Measurements from ENCODE around the gene ACOT4. TPM values are rescaled to one million over a fixed set of nuclear protein-coding genes. Genes with fewer than 3 reads are reported as not detected.

Gene ACOT4
- total RNA-seq, 1 experiment from 2014 or later, result 5.1 TPM

DNA sequence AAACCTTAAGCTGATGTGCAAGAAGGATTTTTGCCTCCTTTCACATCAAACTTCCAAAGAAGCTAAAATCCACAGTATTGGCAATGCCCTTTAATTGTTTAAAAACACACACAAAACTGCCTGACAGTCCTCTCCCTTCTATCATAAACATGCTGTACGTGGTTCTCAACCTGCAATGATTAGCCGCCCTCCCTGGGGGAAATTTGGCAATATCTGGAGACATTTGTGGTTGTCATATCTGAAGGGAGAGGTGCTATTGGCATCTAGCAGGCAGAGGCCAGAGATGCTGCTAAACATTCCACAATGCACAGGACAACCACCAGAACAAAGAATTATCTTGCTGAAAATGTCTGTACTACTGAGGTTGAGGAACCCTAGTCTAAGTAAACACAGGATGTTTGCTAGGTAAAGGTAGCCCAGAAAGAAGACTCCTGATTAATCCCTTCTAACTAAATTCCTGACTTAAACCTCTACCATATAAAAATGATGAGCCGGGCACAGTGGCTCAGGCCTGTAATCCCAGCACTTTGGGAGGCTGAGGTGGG lies 21.8 kb downstream of the ACOT4 start:
- Histone ChIP-seq H3K9me3 (ENCODE audit: low read length) (no peaks in the 10 kb centered on the region), H3K27me3 (ENCODE audit: low read length) (no peaks in the 10 kb centered on the region), H3K9me2 (replicated peaks; ENCODE audit: low read length) (no peaks in the 10 kb centered on the region), H3K4me3 (ENCODE audit: low read length) (peak overlapping the region; percentile 83), H3K4me2 (ENCODE audit: low read length) (peak overlapping the region; percentile 70), H3K9ac (ENCODE audit: low read length) (peak overlapping the region; percentile 48; the same call in 1 of the 2 replicates), H3K79me2 (ENCODE audit: low read length) (no peaks in the 10 kb centered on the region), H3K36me3 (ENCODE audit: low read depth, low read length) (no peaks in the 10 kb centered on the region), H4K20me1 (ENCODE audit: low read length) (no peaks in the 10 kb centered on the region), H2AFZ (ENCODE audit: low read length) (peak overlapping the region; percentile 85), H3K4me1 (ENCODE audit: insufficient read depth, low read length) (peaks cover 13% of the 10 kb centered on the region), H3F3A (ENCODE audit: low read length, unreplicated experiment) (no peaks in the 10 kb centered on the region), H3K27ac (ENCODE audit: low read length) (peak overlapping the region; percentile 11; the same call in 1 of the 2 replicates)
- ChIA-PET POLR2A (ENCODE audit: unreplicated experiment) (no interaction called here), CTCF (interaction anchor here (0.6 kb wide), 2 partner anchors 25 to 102 kb away, joined by 3 to 4 read pairs; no protein-coding TSS in a partner anchor)
- DNase-seq (peak; percentile 67), ATAC-seq (peak; percentile 53)
- TF ChIP-seq EZH2phosphoT487 (IDR thresholded peaks at IDR 0.05; ENCODE audit: borderline replicate concordance, low read length) (no peak), EZH2 (IDR thresholded peaks at IDR 0.05; ENCODE audit: low read length, unreplicated experiment) (no peak)
- TF ChIP-seq, protein P1, sequence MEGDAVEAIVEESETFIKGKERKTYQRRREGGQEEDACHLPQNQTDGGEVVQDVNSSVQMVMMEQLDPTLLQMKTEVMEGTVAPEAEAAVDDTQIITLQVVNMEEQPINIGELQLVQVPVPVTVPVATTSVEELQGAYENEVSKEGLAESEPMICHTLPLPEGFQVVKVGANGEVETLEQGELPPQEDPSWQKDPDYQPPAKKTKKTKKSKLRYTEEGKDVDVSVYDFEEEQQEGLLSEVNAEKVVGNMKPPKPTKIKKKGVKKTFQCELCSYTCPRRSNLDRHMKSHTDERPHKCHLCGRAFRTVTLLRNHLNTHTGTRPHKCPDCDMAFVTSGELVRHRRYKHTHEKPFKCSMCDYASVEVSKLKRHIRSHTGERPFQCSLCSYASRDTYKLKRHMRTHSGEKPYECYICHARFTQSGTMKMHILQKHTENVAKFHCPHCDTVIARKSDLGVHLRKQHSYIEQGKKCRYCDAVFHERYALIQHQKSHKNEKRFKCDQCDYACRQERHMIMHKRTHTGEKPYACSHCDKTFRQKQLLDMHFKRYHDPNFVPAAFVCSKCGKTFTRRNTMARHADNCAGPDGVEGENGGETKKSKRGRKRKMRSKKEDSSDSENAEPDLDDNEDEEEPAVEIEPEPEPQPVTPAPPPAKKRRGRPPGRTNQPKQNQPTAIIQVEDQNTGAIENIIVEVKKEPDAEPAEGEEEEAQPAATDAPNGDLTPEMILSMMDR (conservative IDR thresholded peaks at IDR 0.05; ENCODE audit: low read depth, low read length), result no peak
- intact Hi-C loops (cut with micrococcal nuclease), result loop anchor here (5.0 kb wide), 1 partner anchor 121 kb away; the partner anchor contains the start of gene RIOX1
- no TSS peak for BruUV-seq (replicated peaks)

DNA sequence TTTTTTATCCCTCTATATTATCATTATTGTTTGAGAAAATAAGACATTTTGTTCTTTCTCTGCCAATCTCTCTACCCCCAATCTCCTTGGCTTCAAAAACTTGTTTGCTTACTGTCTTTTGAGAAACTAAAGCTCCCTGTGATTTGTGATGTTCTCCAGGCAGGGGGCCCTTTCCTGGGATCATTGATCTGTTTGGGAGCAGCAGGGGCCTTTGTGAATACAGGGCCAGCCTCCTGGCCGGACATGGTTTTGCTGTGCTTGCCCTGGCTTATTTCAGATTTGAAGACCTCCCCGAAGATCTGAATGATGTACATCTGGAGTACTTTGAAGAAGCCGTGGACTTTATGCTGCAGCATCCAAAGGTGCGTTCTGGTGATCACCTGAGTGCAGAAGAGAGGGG lies 25.2 kb downstream of the ACOT4 start:
- Histone ChIP-seq H3K27ac (ENCODE audit: low read length) (no peak overlapping the region), H4K20me1 (ENCODE audit: low read length) (no peaks in the 10 kb centered on the region), H2AFZ (ENCODE audit: low read length) (no peak overlapping the region), H3K9me3 (ENCODE audit: low read length) (no peaks in the 10 kb centered on the region), H3F3A (ENCODE audit: low read length, unreplicated experiment) (no peaks in the 10 kb centered on the region), H3K4me3 (ENCODE audit: low read length) (no peak overlapping the region), H3K4me2 (ENCODE audit: low read length) (no peak overlapping the region), H3K36me3 (ENCODE audit: low read depth, low read length) (no peaks in the 10 kb centered on the region), H3K9me2 (replicated peaks; ENCODE audit: low read length) (no peaks in the 10 kb centered on the region), H3K9ac (ENCODE audit: low read length) (no peak overlapping the region), H3K79me2 (ENCODE audit: low read length) (no peaks in the 10 kb centered on the region), H3K4me1 (ENCODE audit: insufficient read depth, low read length) (peaks cover 13% of the 10 kb centered on the region), H3K27me3 (ENCODE audit: low read length) (no peaks in the 10 kb centered on the region)
- intact Hi-C loops (cut with micrococcal nuclease), result no loop called here
- ChIA-PET CTCF (no interaction called here), POLR2A (ENCODE audit: unreplicated experiment) (no interaction called here)
- ATAC-seq, result no peak
- no peak for DNase-seq
- TF ChIP-seq EZH2 (IDR thresholded peaks at IDR 0.05; ENCODE audit: low read length, unreplicated experiment) (no peak), EZH2phosphoT487 (IDR thresholded peaks at IDR 0.05; ENCODE audit: borderline replicate concordance, low read length) (no peak)
- TF ChIP-seq, protein P1 (conservative IDR thresholded peaks at IDR 0.05; ENCODE audit: low read depth, low read length), result no peak
- no TSS peak for BruUV-seq (replicated peaks)

DNA sequence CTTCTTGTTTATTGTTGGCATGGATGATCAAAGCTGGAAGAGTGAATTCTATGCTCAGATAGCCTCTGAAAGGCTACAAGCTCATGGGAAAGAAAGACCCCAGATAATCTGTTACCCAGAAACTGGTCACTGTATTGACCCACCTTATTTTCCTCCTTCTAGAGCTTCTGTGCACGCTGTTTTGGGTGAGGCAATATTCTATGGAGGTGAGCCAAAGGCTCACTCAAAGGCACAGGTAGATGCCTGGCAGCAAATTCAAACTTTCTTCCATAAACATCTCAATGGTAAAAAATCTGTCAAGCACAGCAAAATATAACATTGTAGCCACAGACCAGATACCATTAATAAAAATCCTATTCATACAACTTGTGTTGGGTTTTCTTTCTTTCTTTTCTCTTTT lies 27.9 kb downstream of the ACOT4 start:
- H3K27ac ChIP-seq (ENCODE audit: low read length), result no peak overlapping the region
- BruUV-seq (replicated peaks), result no TSS peak
- H4K20me1 ChIP-seq (ENCODE audit: low read length), result no peaks in the 10 kb centered on the region
- no peak overlapping the region for H3K4me2 ChIP-seq (ENCODE audit: low read length)
- no peak for DNase-seq
- no peak for ATAC-seq
- no peak overlapping the region for H2AFZ ChIP-seq (ENCODE audit: low read length)
- TF ChIP-seq EZH2 (IDR thresholded peaks at IDR 0.05; ENCODE audit: low read length, unreplicated experiment) (no peak), EZH2phosphoT487 (IDR thresholded peaks at IDR 0.05; ENCODE audit: borderline replicate concordance, low read length) (no peak)
- TF ChIP-seq, protein P1 (conservative IDR thresholded peaks at IDR 0.05; ENCODE audit: low read depth, low read length), result no peak
- no peak overlapping the region for H3K9ac ChIP-seq (ENCODE audit: low read length)
- CTCF ChIA-PET, result interaction anchor here (0.6 to 0.7 kb wide), 2 partner anchors 105 to 638 kb away, joined by 3 read pairs; no protein-coding TSS in a partner anchor
- no peaks in the 10 kb centered on the region for H3K27me3 ChIP-seq (ENCODE audit: low read length)
- POLR2A ChIA-PET (ENCODE audit: unreplicated experiment), result no interaction called here
- intact Hi-C loops (cut with micrococcal nuclease), result no loop called here
- no peaks in the 10 kb centered on the region for H3K79me2 ChIP-seq (ENCODE audit: low read length)
- no peaks in the 10 kb centered on the region for H3K9me2 ChIP-seq (replicated peaks; ENCODE audit: low read length)
- no peaks in the 10 kb centered on the region for H3K36me3 ChIP-seq (ENCODE audit: low read depth, low read length)
- no peaks in the 10 kb centered on the region for H3F3A ChIP-seq (ENCODE audit: low read length, unreplicated experiment)
- H3K9me3 ChIP-seq (ENCODE audit: low read length), result no peaks in the 10 kb centered on the region
- no peak overlapping the region for H3K4me3 ChIP-seq (ENCODE audit: low read length)
- no peaks in the 10 kb centered on the region for H3K4me1 ChIP-seq (ENCODE audit: insufficient read depth, low read length)

All from PC-3 (cell line).